HL-60 (cell line): ENCODE data around the gene OPALIN.

Experiments used
- DNase-seq, 2 experiments: peaks; one replicate each; pipeline ENCODE4 v3.0.0-alpha.2; 2010 to 2020; ENCODE audit warnings: low read depth in 1 of 2, low spot score in 1 of 2
- H3K27ac ChIP-seq: fragments of 250-450 bp; sonication (Bioruptor Pico); replicated peaks from 2 replicates; pipeline ENCODE4 v1.5.1; 2020; ENCODE audit warnings: mild to moderate bottlenecking, moderate library complexity
- H3K27me3 ChIP-seq: fragments of 250-450 bp; sonication (Bioruptor Pico); 2 replicates; pipeline ENCODE4 v1.5.1; 2021; ENCODE audit warnings: mild to moderate bottlenecking, moderate library complexity; ENCODE audit not compliant: insufficient read depth, poor library complexity, severe bottlenecking
- H3K4me3 ChIP-seq: replicated peaks from 2 replicates; pipeline ENCODE4 v1.5.1; 2011; ENCODE audit warnings: mild to moderate bottlenecking, control low read depth, low read length; ENCODE audit not compliant: insufficient read depth
- GABPA ChIP-seq: IDR thresholded peaks from 2 replicates; pipeline ENCODE4 v1.6.1; 2012; ENCODE audit warnings: low read depth
- POLR2AphosphoS5 ChIP-seq: IDR thresholded peaks from 2 replicates; pipeline ENCODE4 v1.6.1; 2012; ENCODE audit warnings: low read depth
- SPI1 ChIP-seq: IDR thresholded peaks from 2 replicates; pipeline ENCODE4 v1.6.1; 2012; ENCODE audit warnings: low read depth, mild to moderate bottlenecking, borderline replicate concordance
- TF ChIP-seq, protein P1 (sequence below): IDR thresholded peaks from 2 replicates; pipeline ENCODE4 v1.6.1; 2012; ENCODE audit warnings: low read depth; ENCODE audit not compliant: insufficient replicate concordance
- TF ChIP-seq, protein P2 (sequence below): IDR thresholded peaks from one replicate; pipeline ENCODE4 v1.5.1; 2011; ENCODE audit warnings: low read length, control low read depth, inconsistent platforms; ENCODE audit not compliant: insufficient read depth

Gene OPALIN

DNA sequence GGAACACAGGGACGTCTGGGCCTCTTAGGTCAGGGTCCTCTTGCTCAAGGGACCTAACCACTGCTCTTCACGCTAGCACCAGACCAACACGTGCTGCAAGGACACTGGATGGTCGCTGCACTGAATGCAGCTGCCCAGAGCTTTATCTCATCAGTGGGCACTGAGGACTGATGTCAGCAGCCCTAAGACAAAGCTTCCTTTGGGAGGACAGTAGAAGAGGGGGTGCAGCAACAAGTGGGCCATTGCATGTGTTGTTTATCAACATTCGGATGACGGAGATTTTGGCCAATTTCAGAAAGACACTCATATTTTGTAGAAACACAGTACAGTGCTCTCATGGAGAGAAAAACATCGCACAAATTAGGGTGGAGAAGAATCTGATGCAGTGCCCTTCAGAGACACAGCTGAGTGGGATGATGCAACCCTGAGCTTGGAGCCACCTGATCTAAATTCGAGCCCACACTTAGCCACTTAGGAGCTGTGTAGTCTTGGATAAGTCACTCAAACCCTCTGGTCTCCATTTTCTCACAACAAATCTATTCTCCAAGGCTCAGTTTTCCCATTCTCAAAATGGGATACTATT is 1.7 kb downstream of the OPALIN start:
- TF ChIP-seq SPI1 (no peak), GABPA (no peak), POLR2AphosphoS5 (no peak)
- TF ChIP-seq, protein P1, sequence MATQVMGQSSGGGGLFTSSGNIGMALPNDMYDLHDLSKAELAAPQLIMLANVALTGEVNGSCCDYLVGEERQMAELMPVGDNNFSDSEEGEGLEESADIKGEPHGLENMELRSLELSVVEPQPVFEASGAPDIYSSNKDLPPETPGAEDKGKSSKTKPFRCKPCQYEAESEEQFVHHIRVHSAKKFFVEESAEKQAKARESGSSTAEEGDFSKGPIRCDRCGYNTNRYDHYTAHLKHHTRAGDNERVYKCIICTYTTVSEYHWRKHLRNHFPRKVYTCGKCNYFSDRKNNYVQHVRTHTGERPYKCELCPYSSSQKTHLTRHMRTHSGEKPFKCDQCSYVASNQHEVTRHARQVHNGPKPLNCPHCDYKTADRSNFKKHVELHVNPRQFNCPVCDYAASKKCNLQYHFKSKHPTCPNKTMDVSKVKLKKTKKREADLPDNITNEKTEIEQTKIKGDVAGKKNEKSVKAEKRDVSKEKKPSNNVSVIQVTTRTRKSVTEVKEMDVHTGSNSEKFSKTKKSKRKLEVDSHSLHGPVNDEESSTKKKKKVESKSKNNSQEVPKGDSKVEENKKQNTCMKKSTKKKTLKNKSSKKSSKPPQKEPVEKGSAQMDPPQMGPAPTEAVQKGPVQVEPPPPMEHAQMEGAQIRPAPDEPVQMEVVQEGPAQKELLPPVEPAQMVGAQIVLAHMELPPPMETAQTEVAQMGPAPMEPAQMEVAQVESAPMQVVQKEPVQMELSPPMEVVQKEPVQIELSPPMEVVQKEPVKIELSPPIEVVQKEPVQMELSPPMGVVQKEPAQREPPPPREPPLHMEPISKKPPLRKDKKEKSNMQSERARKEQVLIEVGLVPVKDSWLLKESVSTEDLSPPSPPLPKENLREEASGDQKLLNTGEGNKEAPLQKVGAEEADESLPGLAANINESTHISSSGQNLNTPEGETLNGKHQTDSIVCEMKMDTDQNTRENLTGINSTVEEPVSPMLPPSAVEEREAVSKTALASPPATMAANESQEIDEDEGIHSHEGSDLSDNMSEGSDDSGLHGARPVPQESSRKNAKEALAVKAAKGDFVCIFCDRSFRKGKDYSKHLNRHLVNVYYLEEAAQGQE: no peak
- TF ChIP-seq, protein P2, sequence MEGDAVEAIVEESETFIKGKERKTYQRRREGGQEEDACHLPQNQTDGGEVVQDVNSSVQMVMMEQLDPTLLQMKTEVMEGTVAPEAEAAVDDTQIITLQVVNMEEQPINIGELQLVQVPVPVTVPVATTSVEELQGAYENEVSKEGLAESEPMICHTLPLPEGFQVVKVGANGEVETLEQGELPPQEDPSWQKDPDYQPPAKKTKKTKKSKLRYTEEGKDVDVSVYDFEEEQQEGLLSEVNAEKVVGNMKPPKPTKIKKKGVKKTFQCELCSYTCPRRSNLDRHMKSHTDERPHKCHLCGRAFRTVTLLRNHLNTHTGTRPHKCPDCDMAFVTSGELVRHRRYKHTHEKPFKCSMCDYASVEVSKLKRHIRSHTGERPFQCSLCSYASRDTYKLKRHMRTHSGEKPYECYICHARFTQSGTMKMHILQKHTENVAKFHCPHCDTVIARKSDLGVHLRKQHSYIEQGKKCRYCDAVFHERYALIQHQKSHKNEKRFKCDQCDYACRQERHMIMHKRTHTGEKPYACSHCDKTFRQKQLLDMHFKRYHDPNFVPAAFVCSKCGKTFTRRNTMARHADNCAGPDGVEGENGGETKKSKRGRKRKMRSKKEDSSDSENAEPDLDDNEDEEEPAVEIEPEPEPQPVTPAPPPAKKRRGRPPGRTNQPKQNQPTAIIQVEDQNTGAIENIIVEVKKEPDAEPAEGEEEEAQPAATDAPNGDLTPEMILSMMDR: no peak
- Histone ChIP-seq H3K4me3 (no peak overlapping the region), H3K27me3 (no peaks in the 10 kb centered on the region), H3K27ac (no peak overlapping the region)
- no peak for DNase-seq

- Histone ChIP-seq H3K27ac (no peak overlapping the region), H3K27me3 (no peaks in the 10 kb centered on the region)
- no peak for TF ChIP-seq SPI1
- TF ChIP-seq, protein P1: no peak
- TF ChIP-seq, protein P2: no peak
- no peak for TF ChIP-seq GABPA
- no peak for TF ChIP-seq POLR2AphosphoS5
Observed at GRCh38 chr10:96352582-96352981, 6.2 kb downstream of the OPALIN start.

DNA sequence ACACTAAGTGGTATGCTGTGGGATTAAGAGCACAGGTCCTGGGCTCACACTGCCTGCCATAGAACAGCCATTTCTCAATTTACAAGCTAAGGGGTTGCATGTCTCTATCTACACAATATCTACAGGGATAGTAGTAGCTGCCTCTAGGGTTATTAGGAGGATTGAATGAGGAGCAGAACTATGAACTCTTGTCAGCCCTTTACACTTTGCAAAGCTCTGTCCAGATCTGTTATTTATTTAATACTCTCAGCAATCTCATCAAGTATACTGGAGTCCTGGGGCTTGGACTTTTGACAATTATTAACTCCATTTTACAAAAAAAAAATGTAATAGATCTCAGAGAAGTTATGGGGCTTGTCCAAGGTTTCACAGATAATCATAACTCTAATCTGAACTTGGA is 6.8 kb downstream of the OPALIN start:
- TF ChIP-seq POLR2AphosphoS5 (no peak), GABPA (no peak), SPI1 (no peak)
- TF ChIP-seq, protein P1: no peak
- TF ChIP-seq, protein P2: no peak
- Histone ChIP-seq H3K27ac (no peak overlapping the region), H3K27me3 (no peaks in the 10 kb centered on the region), H3K4me3 (no peak overlapping the region)
- no peak for DNase-seq

More at GRCh38 chr10:96352582-96352981, 6.2 kb downstream of the OPALIN start:
- no peak for DNase-seq
- no peak overlapping the region for H3K4me3 ChIP-seq
